ENCODE results near the gene GFPT2.

GFPT2 gene

GRCh38 chr5:180318456-180319089 lies 34.6 kb downstream of the GFPT2 start:
- Histone ChIP-seq H3K27me3 (no peaks in the 10 kb centered on the region), H3K4me3 (no peak overlapping the region), H3K9me3 (no peaks in the 10 kb centered on the region), H3K27ac (no peak overlapping the region), H3K4me1 (no peaks in the 10 kb centered on the region), H3K36me3 (peaks cover 0 to 15% (median 10%) of the 10 kb centered on the region in 3 donors)
- no peak for DNase-seq
- intact Hi-C loops (cut with DNase I; ENCODE audit: low total_unique reads): no loop called here
- TF ChIP-seq, protein P1, sequence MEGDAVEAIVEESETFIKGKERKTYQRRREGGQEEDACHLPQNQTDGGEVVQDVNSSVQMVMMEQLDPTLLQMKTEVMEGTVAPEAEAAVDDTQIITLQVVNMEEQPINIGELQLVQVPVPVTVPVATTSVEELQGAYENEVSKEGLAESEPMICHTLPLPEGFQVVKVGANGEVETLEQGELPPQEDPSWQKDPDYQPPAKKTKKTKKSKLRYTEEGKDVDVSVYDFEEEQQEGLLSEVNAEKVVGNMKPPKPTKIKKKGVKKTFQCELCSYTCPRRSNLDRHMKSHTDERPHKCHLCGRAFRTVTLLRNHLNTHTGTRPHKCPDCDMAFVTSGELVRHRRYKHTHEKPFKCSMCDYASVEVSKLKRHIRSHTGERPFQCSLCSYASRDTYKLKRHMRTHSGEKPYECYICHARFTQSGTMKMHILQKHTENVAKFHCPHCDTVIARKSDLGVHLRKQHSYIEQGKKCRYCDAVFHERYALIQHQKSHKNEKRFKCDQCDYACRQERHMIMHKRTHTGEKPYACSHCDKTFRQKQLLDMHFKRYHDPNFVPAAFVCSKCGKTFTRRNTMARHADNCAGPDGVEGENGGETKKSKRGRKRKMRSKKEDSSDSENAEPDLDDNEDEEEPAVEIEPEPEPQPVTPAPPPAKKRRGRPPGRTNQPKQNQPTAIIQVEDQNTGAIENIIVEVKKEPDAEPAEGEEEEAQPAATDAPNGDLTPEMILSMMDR (IDR thresholded peaks at IDR 0.05): no peak

DNA sequence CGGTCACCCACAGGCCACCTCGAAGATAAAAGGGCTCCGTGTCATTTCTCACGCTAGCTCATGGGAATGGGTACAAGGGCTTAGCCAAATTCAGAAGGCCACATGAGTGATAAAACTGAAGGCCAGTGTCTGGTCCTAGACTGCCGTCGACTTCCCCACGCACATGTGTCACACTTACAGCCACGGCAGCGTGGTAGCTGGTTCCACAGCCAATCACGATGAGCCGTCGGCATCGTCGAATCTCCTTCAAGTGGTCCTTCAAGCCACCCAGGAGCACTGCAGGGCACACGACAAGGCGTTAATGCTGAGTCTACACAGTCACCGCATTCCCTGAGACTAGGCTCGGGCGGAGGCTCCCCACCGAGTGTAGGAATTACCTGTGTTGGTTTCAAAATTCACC lies 36.5 kb downstream of the GFPT2 start:
- H3K4me3 ChIP-seq: no peak overlapping the region
- intact Hi-C loops (cut with DNase I; ENCODE audit: low total_unique reads): no loop called here
- TF ChIP-seq, protein P1 (IDR thresholded peaks at IDR 0.05): no peak
- DNase-seq: no peak
- no peaks in the 10 kb centered on the region for H3K27me3 ChIP-seq
- H3K36me3 ChIP-seq: peaks cover 0 to 15% (median 10%) of the 10 kb centered on the region in 3 donors
- no peaks in the 10 kb centered on the region for H3K9me3 ChIP-seq
- H3K27ac ChIP-seq: no peak overlapping the region
- no peaks in the 10 kb centered on the region for H3K4me1 ChIP-seq

- peak in 1 of 2 donors; percentile 55 for DNase-seq
- H3K36me3 ChIP-seq: peaks cover 0 to 15% (median 10%) of the 10 kb centered on the region in 3 donors
- no peaks in the 10 kb centered on the region for H3K9me3 ChIP-seq
- no peak overlapping the region for H3K4me3 ChIP-seq
- intact Hi-C loops (cut with DNase I; ENCODE audit: low total_unique reads): no loop called here
- H3K27ac ChIP-seq: no peak overlapping the region
- no peaks in the 10 kb centered on the region for H3K27me3 ChIP-seq
- H3K4me1 ChIP-seq: no peaks in the 10 kb centered on the region
- TF ChIP-seq, protein P1 (IDR thresholded peaks at IDR 0.05): peak; percentile 68 to 89
Observed at GRCh38 chr5:180315762-180316212, 37.3 kb downstream of the GFPT2 start.

- H3K4me3 ChIP-seq: no peak overlapping the region
- H3K36me3 ChIP-seq: peaks cover 0 to 15% (median 10%) of the 10 kb centered on the region in 3 donors
- H3K4me1 ChIP-seq: no peaks in the 10 kb centered on the region
- no peak for DNase-seq
- TF ChIP-seq, protein P1 (IDR thresholded peaks at IDR 0.05): no peak
- H3K27me3 ChIP-seq: no peaks in the 10 kb centered on the region
- no peak overlapping the region for H3K27ac ChIP-seq
- intact Hi-C loops (cut with DNase I; ENCODE audit: low total_unique reads): no loop called here
- no peaks in the 10 kb centered on the region for H3K9me3 ChIP-seq
Observed at GRCh38 chr5:180313677-180314505, 39.2 kb downstream of the GFPT2 start.

GRCh38 chr5:180311216-180311615 lies 41.9 kb downstream of the GFPT2 start:
- no peaks in the 10 kb centered on the region for H3K9me3 ChIP-seq
- no peak for DNase-seq
- H3K4me1 ChIP-seq: no peaks in the 10 kb centered on the region
- H3K27ac ChIP-seq: no peak overlapping the region
- peaks cover 0 to 9% (median 0%) of the 10 kb centered on the region in 3 donors for H3K36me3 ChIP-seq
- TF ChIP-seq, protein P1 (IDR thresholded peaks at IDR 0.05): no peak
- no peaks in the 10 kb centered on the region for H3K27me3 ChIP-seq
- intact Hi-C loops (cut with DNase I; ENCODE audit: low total_unique reads): no loop called here
- H3K4me3 ChIP-seq: no peak overlapping the region

All from tibial artery (tissue), 4 donors.